Stomach smooth muscle (tissue), 2 donors: ENCODE measurements around the gene PLEKHO1.

Source experiments
- H3K27ac ChIP-seq: one replicate; pipeline ENCODE4 v1.7.0; 2013; ENCODE audit warnings: mild to moderate bottlenecking, low read length, inconsistent platforms
- H3K27me3 ChIP-seq, 2 donors: one replicate each; pipeline ENCODE4 v1.7.0; 2013; ENCODE audit warnings: low read length in 2 of 2; ENCODE audit not compliant: insufficient read depth in 2 of 2, control insufficient read depth in 1 of 2
- H3K36me3 ChIP-seq, 2 donors: one replicate each; pipeline ENCODE4 v1.7.0; 2013; ENCODE audit warnings: low read length in 2 of 2; ENCODE audit not compliant: control insufficient read depth in 2 of 2, insufficient read depth in 2 of 2
- H3K4me1 ChIP-seq: one replicate; pipeline ENCODE4 v1.7.0; 2013; ENCODE audit warnings: low read length; ENCODE audit not compliant: control insufficient read depth, insufficient read depth
- H3K4me3 ChIP-seq, 2 donors: one replicate each; pipeline ENCODE4 v1.7.0; 2013; ENCODE audit warnings: low read length in 2 of 2
- H3K9ac ChIP-seq, 2 donors: one replicate each; pipeline ENCODE4 v1.7.0; 2013; ENCODE audit warnings: low read length in 2 of 2, mild to moderate bottlenecking in 1 of 2
- H3K9me3 ChIP-seq, 2 donors: one replicate each; pipeline ENCODE4 v1.7.0; 2013; ENCODE audit warnings: low read length in 2 of 2; ENCODE audit not compliant: control insufficient read depth in 2 of 2
- donor health status: healthy.
- donor health status: Pancreatic carcinoma.

Gene PLEKHO1

DNA sequence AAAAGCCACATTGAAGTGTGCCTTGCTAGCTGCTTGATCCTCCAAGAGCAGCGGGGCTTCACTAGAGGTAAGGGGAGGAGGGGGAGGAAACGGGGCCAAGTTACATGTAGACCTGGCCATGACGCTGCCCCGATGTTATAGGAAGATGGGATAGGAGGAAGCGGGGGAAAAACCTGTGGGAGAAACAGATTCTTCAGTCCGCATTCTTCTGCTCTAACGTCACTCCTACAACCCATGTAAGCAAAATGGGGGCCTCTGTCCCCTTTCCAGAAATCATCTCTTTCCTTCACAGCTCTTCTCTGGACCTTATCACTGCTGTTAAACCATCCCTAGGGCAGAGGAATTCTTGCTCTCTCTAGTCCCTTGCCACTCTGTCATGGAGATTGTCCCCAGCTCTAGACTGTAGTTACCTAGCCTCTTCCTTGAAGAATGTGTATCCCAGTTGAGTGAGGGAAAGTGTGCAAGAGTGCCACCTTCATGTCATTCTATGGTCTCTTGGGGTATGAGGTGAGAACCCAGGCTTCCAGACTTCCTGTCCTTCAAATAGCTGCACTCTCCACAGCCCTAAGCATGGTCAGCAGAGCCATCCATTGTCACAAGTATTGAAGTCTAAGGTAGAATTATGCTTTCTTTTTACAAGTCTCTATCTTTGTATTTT, 11.4 kb downstream of the PLEKHO1 start:
- Histone ChIP-seq H3K36me3 (peaks cover 33 to 38% of the 10 kb centered on the region in 2 donors), H3K4me3 (peak overlapping the region in 1 of 2 donors; percentile 68), H3K27me3 (no peaks in the 10 kb centered on the region), H3K9me3 (no peaks in the 10 kb centered on the region), H3K27ac (peak overlapping the region; percentile 99), H3K4me1 (peaks cover 90% of the 10 kb centered on the region), H3K9ac (peak overlapping the region; percentile 82 to 95)

DNA sequence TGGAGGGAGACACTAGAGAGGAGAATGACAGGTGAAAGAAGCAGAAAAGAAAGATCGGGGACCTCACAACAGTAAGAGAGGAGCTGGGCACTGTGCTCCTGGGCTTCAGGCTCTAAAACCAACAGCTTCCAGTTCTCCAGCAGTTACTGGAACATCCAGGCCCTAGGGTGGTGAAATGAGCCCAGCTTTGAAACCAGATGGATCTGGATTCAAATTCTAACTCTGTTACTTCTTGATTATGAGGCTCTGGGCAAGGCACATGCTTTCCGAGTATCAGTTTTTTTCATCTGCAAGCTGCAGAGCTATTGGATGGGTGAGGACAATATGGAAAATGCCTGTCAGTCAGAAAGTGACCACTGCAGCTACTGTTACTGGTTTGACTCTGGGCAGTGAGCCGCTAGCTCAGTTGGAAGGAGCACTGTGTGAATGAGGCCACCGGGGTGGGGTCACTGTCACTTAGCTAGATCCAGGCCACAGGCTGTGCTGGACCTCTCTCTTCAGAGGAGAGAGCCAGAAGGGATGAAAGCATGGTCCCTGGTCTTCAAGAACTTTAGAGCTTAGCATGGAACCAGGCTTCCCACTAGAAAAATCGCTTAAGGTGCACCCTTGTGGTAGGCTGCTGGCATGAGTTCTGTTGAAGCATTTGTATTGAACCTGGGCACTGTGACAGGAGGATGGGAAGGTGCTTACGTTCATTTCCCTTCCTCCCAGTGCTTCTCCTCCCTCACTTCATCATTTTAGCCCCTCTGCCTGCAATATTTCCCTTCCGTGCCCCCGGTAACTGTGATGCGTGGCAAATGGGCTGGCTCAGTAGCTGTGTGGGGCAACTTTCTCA, 12.2 kb downstream of the PLEKHO1 start:
- H3K27ac ChIP-seq: peak overlapping the region; percentile 99
- H3K9me3 ChIP-seq: no peaks in the 10 kb centered on the region
- H3K4me1 ChIP-seq: peaks cover 83% of the 10 kb centered on the region
- peak overlapping the region; percentile 48 to 68 for H3K4me3 ChIP-seq
- peaks cover 26 to 29% of the 10 kb centered on the region in 2 donors for H3K36me3 ChIP-seq
- peak overlapping the region; percentile 82 to 95 for H3K9ac ChIP-seq
- H3K27me3 ChIP-seq: no peaks in the 10 kb centered on the region

GRCh38 chr1:150162582-150162861, 12.8 kb downstream of the PLEKHO1 start:
- Histone ChIP-seq H3K9ac (peak overlapping the region; percentile 82 to 95), H3K4me3 (peak overlapping the region; percentile 48 to 68), H3K36me3 (peaks cover 20 to 23% of the 10 kb centered on the region in 2 donors), H3K9me3 (no peaks in the 10 kb centered on the region), H3K27me3 (no peaks in the 10 kb centered on the region), H3K4me1 (peaks cover 78% of the 10 kb centered on the region), H3K27ac (peak overlapping the region; percentile 99)

DNA sequence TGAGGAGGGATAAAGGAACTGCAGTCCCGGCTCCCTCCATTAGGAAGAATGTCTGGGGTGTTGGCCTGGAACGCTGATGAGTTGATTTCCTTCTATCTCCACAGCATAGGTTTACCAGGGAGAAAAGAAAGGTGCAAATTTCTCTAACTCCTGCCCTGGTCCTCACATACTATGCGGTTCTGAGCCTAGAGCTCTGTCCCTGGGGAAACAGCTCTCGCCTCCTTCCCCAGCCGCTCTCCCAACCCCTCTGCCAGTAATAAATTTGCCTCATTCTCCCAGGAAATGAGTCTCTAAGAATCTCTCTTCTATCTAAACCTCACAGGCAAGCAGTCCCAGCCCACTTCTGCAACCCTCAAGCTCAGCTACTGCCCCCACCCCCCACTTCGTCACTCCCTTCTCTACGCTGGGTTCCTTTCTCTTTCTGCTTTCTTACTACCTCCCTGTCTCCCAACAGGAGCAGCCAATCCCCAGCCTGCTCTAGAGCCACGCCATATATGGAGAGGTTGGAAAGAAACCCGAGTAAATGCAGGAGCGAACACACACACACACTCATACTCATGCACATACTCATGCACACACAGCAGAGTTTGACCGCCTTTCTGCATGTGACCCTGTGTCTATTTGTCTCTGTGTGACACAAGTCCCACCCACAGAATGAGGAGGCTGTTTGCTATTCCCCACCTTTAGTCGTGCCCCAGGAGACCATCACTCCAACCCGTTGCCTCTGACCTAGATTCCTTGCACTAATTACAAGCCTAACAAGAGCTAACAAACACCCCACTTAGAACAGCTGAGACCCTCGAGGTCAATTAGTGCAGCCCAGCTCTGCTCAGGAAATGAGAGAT, 13.4 kb downstream of the PLEKHO1 start:
- peak overlapping the region; percentile 48 to 68 for H3K4me3 ChIP-seq
- peaks cover 72% of the 10 kb centered on the region for H3K4me1 ChIP-seq
- H3K36me3 ChIP-seq: peaks cover 14 to 18% of the 10 kb centered on the region in 2 donors
- H3K27me3 ChIP-seq: no peaks in the 10 kb centered on the region
- no peaks in the 10 kb centered on the region for H3K9me3 ChIP-seq
- H3K27ac ChIP-seq: peak overlapping the region; percentile 99
- peak overlapping the region; percentile 82 to 95 for H3K9ac ChIP-seq

DNA sequence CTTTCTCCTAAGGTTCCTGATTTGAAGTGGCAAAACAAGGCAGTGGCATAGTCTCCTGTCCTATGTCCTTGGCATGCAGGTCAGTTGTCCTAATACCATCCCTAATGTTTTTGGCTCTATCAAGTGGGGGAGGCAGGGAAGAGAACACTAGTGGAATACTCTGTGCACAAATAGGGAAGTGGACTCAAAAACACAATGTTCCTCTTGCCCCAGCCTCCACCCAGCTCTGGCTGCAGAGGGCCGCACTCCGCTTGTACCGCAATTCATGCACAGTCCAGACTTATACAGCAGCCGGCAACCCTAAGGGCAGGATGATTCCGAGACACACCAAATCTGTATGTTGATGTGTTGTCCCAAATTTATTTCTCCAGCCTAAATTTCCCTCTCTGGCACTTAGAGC, 14.5 kb downstream of the PLEKHO1 start:
- no peaks in the 10 kb centered on the region for H3K27me3 ChIP-seq
- peaks cover 6 to 8% of the 10 kb centered on the region in 2 donors for H3K36me3 ChIP-seq
- H3K4me3 ChIP-seq: no peak overlapping the region
- peak overlapping the region; percentile 99 for H3K27ac ChIP-seq
- H3K9ac ChIP-seq: no peak overlapping the region
- peaks cover 64% of the 10 kb centered on the region for H3K4me1 ChIP-seq
- no peaks in the 10 kb centered on the region for H3K9me3 ChIP-seq

DNA sequence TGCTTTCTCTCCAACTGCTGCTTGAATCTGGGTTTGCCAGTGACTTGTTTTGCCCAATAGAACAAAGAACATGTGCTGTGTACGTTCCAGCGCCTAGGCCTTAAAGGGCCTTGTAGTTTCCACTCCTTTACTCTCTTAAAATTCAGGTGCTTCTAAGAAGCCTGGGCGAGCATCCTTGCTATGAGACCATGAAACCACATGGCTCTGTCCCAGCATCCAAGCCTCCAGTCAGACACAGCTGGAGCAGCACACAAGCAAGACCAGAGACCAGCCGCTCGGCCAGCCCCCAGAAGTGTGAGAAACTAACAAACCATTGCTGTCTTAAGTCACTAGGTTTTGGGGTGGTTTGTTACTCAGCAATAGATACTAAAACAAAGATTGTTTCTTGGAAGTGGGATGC, 15.1 kb downstream of the PLEKHO1 start:
- Histone ChIP-seq H3K36me3 (peaks cover 2% of the 10 kb centered on the region in 2 donors), H3K4me1 (peaks cover 59% of the 10 kb centered on the region), H3K9me3 (no peaks in the 10 kb centered on the region), H3K27me3 (no peaks in the 10 kb centered on the region), H3K9ac (peak overlapping the region; percentile 5 to 13), H3K4me3 (peak overlapping the region in 1 of 2 donors; percentile 15), H3K27ac (peak overlapping the region; percentile 99)

GRCh38 chr1:150165622-150166612, 16.2 kb downstream of the PLEKHO1 start:
- Histone ChIP-seq H3K4me3 (no peak overlapping the region), H3K9me3 (no peaks in the 10 kb centered on the region), H3K36me3 (no peaks in the 10 kb centered on the region), H3K27me3 (no peaks in the 10 kb centered on the region), H3K27ac (peak overlapping the region; percentile 99), H3K9ac (peak overlapping the region; percentile 5 to 30), H3K4me1 (peaks cover 48% of the 10 kb centered on the region)

DNA sequence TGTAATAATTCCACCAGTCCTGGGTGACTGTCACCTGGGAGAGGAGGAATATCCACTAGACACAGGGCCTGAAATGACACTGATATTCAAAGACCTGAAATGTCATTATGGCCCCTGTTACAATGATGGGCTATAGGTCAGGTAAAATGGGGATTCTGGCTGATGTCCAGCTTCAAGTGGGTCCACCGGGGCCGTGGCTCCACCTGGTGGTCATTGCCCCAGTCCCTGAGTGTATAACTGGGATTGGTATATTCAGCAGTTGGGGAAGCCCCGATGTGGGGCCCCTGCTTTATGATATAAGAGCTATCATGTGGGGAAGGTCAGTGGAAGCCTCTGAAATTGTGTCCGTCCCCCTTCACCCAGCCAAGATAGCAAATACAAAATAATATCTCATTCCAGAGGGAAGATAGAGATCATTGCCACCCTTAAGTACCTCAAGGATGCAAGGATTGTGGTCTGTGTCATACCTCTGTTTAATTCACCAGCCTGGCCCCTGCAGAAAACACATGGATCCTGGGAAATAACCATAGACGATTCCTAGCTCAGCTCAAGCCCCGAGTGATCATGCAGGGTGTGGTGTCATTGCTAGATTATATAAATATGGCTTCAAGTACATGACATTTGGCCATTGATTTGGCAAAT, 19.4 kb downstream of the PLEKHO1 start:
- Histone ChIP-seq H3K9ac (no peak overlapping the region), H3K36me3 (no peaks in the 10 kb centered on the region), H3K9me3 (no peaks in the 10 kb centered on the region), H3K27me3 (no peaks in the 10 kb centered on the region), H3K27ac (no peak overlapping the region), H3K4me3 (no peak overlapping the region), H3K4me1 (peaks cover 19% of the 10 kb centered on the region)

- H3K9me3 ChIP-seq: no peaks in the 10 kb centered on the region
- H3K4me3 ChIP-seq: no peak overlapping the region
- H3K9ac ChIP-seq: no peak overlapping the region
- H3K36me3 ChIP-seq: no peaks in the 10 kb centered on the region
- no peak overlapping the region for H3K27ac ChIP-seq
- H3K4me1 ChIP-seq: peaks cover 3% of the 10 kb centered on the region
- H3K27me3 ChIP-seq: no peaks in the 10 kb centered on the region
Observed at GRCh38 chr1:150171801-150172200, 22.1 kb downstream of the PLEKHO1 start.
